Skeletal muscle tissue (tissue), 4 donors: ENCODE results near the gene CMA1. TPM values are rescaled to one million over a fixed set of nuclear protein-coding genes. Genes with fewer than 3 reads are reported as not detected.
"Not testable (repeated sequence)": the region's sequence is repeated elsewhere in the genome, so short reads cannot be mapped to it uniquely, and the experiment has no call there.

Experiments
- H3K27ac ChIP-seq: one replicate; pipeline ENCODE4 v1.7.0; 2013; ENCODE audit warnings: mild to moderate bottlenecking, low read depth, low read length, inconsistent platforms
- H3K27me3 ChIP-seq, 3 donors: one replicate each; pipeline ENCODE4 v1.7.0; 2013; ENCODE audit warnings: low read length in 3 of 3; ENCODE audit not compliant: control insufficient read depth in 3 of 3, insufficient read depth in 3 of 3
- H3K36me3 ChIP-seq, 3 donors: one replicate each; pipeline ENCODE4 v1.7.0; 2013; ENCODE audit warnings: low read length in 3 of 3; ENCODE audit not compliant: control insufficient read depth in 3 of 3, insufficient read depth in 3 of 3
- H3K4me1 ChIP-seq, 3 donors: one replicate each; pipeline ENCODE4 v1.7.0; 2013; ENCODE audit warnings: low read length in 3 of 3, mild to moderate bottlenecking in 3 of 3; ENCODE audit not compliant: control insufficient read depth in 3 of 3, insufficient read depth in 3 of 3
- H3K4me3 ChIP-seq, 3 donors: one replicate each; pipeline ENCODE4 v1.7.0; 2013; ENCODE audit warnings: low read length in 3 of 3
- H3K9ac ChIP-seq, 3 donors: one replicate each; pipeline ENCODE4 v1.7.0; 2013; ENCODE audit warnings: low read length in 3 of 3, mild to moderate bottlenecking in 3 of 3, moderate library complexity in 2 of 3, low read depth in 1 of 3
- H3K9me3 ChIP-seq, 3 donors: one replicate each; pipeline ENCODE4 v1.7.0; 2013; ENCODE audit warnings: low read length in 3 of 3; ENCODE audit not compliant: control insufficient read depth in 3 of 3
- total RNA-seq: library from RNA; depleted of rRNA; stranded (reverse); fragments of >200 nt; gene quantifications from one replicate; pipeline ENCODE4 v1.2.3, GENCODE V29; 2014
- donor health status: Osteomylitis.

The CMA1 gene
- total RNA-seq, 1 donor from 2014 or later = 0.52 TPM

DNA sequence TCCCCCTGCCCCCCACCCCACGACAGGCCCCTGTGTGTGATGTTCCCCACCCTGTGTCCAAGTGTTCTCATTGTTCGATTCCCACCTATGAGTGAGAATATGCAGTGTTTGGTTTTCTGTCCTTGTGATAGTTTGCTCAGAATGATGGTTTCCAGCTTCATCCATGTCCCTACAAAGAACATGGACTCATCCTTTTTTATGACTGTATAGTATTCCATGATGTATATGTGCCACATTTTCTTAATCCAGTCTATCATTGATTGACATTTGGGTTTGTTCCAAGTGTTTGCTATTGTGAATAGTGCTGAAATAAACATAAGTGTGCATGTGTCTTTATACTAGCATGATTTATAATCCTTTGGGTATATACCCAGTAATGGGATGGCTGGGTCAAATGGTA lies 37.6 kb downstream of the CMA1 start:
- not testable (repeated sequence) for H3K4me3 ChIP-seq, H3K36me3 ChIP-seq, H3K9ac ChIP-seq, H3K27me3 ChIP-seq, H3K9me3 ChIP-seq, H3K4me1 ChIP-seq, H3K27ac ChIP-seq

- H3K4me3 ChIP-seq = no peak overlapping the region
- no peak overlapping the region for H3K27ac ChIP-seq
- H3K9me3 ChIP-seq = no peaks in the 10 kb centered on the region
- no peaks in the 10 kb centered on the region for H3K36me3 ChIP-seq
- no peak overlapping the region for H3K9ac ChIP-seq
- no peaks in the 10 kb centered on the region for H3K4me1 ChIP-seq
- H3K27me3 ChIP-seq = no peaks in the 10 kb centered on the region
These were observed 42.3 kb downstream of the CMA1 start for GRCh38 chr14:24465805-24466204.

DNA sequence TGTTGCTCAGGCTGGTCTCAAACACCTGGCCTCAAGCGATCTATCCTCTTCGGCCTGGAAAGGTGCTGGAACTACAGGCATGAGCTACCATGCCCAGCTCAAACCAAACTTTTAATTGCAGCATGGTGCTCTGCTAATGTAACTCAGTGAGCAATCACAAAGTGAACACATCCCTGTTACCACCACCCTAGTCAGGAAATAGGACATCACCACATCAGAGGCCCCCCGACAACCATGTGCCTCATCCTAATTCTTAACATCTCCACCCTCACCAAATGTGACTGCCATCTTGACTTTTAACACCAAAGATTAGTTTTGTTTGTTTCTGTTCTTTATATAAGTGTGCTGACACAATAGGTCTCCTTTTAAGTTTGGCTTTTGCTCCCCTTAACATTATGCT lies 42.7 kb downstream of the CMA1 start:
- no peaks in the 10 kb centered on the region for H3K9me3 ChIP-seq
- no peaks in the 10 kb centered on the region for H3K36me3 ChIP-seq
- H3K27me3 ChIP-seq = no peaks in the 10 kb centered on the region
- H3K4me1 ChIP-seq = no peaks in the 10 kb centered on the region
- no peak overlapping the region for H3K27ac ChIP-seq
- H3K4me3 ChIP-seq = no peak overlapping the region
- no peak overlapping the region for H3K9ac ChIP-seq

GRCh38 chr14:24463884-24464785 lies 43.9 kb downstream of the CMA1 start:
- Histone ChIP-seq H3K36me3 (no peaks in the 10 kb centered on the region), H3K4me1 (peaks cover 0 to 3% (median 0%) of the 10 kb centered on the region in 3 donors), H3K27me3 (no peaks in the 10 kb centered on the region), H3K9ac (no peak overlapping the region), H3K4me3 (no peak overlapping the region), H3K27ac (no peak overlapping the region), H3K9me3 (no peaks in the 10 kb centered on the region)

- Histone ChIP-seq H3K4me1 (peaks cover 0 to 3% (median 0%) of the 10 kb centered on the region in 3 donors), H3K9me3 (no peaks in the 10 kb centered on the region), H3K4me3 (no peak overlapping the region), H3K27me3 (no peaks in the 10 kb centered on the region), H3K27ac (no peak overlapping the region), H3K9ac (no peak overlapping the region), H3K36me3 (no peaks in the 10 kb centered on the region)
These were observed 44.8 kb downstream of the CMA1 start for GRCh38 chr14:24463017-24463883.

GRCh38 chr14:24461336-24461735 lies 46.7 kb downstream of the CMA1 start:
- Histone ChIP-seq H3K4me3 (no peak overlapping the region), H3K9ac (no peak overlapping the region), H3K9me3 (no peaks in the 10 kb centered on the region), H3K27ac (no peak overlapping the region), H3K4me1 (peaks cover 0 to 3% (median 0%) of the 10 kb centered on the region in 3 donors), H3K27me3 (no peaks in the 10 kb centered on the region), H3K36me3 (no peaks in the 10 kb centered on the region)

DNA sequence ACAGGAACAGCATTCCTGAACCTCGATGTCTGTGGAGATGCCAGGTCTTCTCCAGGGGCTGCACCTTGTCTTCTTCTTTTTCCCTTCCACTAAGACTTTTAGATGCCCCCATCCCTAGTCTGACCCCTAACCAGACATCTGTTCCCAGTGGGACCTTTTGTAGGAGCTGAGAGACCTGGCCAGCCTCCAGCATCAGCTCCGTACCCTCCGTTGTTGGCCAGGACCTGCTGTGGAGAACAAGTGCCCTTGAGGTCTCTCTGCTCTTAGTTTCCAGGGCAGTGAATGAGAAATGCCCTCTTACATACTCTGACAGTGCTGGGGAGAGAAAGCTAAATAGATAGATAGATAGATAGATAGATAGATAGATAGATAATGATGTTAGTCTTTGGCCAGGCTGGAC lies 48.7 kb downstream of the CMA1 start:
- H3K9ac ChIP-seq = no peak overlapping the region
- H3K9me3 ChIP-seq = no peaks in the 10 kb centered on the region
- no peaks in the 10 kb centered on the region for H3K27me3 ChIP-seq
- H3K4me3 ChIP-seq = no peak overlapping the region
- H3K36me3 ChIP-seq = no peaks in the 10 kb centered on the region
- peaks cover 0 to 3% (median 0%) of the 10 kb centered on the region in 3 donors for H3K4me1 ChIP-seq
- no peak overlapping the region for H3K27ac ChIP-seq

GRCh38 chr14:24458736-24459135 lies 49.3 kb downstream of the CMA1 start:
- Histone ChIP-seq H3K9ac (no peak overlapping the region), H3K4me1 (peaks cover 0 to 3% (median 0%) of the 10 kb centered on the region in 3 donors), H3K27ac (no peak overlapping the region), H3K27me3 (no peaks in the 10 kb centered on the region), H3K4me3 (no peak overlapping the region), H3K9me3 (no peaks in the 10 kb centered on the region), H3K36me3 (no peaks in the 10 kb centered on the region)

DNA sequence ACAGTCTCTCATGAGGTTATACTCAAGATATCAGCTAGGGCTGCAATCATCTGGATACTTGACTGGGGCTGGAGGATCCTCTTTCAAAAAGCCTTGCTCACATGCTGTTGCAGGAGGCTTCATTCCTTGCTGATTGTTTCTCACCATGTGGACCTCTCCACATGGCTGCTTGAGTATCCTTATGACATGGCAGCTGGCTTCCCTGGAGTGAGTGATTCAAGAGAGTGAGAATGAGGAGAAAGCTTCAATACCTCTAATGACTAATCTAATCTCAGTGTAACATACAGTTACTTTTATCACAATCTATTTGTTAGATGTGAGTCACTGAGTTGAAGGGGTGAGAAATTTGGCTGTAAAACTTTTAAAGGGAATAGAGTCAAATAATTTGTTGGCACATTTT lies 51.1 kb downstream of the CMA1 start:
- Histone ChIP-seq H3K36me3 (no peaks in the 10 kb centered on the region), H3K27me3 (no peaks in the 10 kb centered on the region), H3K27ac (no peak overlapping the region), H3K4me1 (peaks cover 0 to 3% (median 0%) of the 10 kb centered on the region in 3 donors), H3K4me3 (no peak overlapping the region), H3K9ac (no peak overlapping the region), H3K9me3 (no peaks in the 10 kb centered on the region)
